ENCODE measurements around the gene NIT1.

The NIT1 gene, protein sequence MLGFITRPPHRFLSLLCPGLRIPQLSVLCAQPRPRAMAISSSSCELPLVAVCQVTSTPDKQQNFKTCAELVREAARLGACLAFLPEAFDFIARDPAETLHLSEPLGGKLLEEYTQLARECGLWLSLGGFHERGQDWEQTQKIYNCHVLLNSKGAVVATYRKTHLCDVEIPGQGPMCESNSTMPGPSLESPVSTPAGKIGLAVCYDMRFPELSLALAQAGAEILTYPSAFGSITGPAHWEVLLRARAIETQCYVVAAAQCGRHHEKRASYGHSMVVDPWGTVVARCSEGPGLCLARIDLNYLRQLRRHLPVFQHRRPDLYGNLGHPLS

DNA sequence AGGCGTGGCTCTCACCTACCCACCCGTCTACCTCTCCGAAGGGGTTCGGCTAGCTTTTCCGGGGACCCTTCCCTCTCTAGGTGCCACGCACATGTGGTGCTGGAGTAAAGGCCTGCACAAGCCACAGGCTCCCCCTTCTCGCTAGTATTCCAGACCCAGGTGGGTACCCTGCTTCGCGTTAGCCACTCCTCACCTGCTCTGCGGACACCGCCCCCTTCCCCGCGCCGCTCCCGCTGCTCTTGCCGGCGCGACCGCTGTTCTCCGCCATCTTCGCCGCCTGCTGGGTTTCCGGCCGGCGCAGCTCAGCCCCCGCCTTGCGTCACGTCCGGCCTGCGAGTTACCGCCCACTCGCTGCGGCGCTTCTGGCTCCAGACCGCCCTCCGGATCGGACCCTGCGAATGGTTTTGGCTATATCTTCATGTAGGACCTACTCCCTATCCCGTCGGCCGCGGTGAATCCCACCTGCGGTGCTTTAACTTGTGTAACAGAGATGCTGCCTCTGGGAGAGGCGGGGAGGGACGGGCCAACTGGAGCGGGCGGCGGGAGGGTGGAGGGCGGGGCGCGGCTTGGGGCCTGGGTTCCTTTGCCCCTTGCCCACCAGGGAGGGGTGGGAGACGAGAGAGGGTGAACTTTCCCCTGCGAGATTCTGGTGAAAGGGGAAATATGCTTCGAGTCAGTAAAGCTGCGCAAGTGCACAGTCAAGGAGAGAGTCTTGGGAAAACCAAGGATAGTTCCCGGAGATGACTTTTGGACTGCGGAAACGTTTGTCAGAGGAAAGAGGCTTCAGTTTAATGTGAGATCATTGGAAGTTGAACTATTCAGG, at the start of gene NIT1, which contains the start of gene PFDN2:
Gene NIT1, plus strand, starts transcription at position 347 of the 823 bp plus-strand sequence. Its CDS starts 72 bp downstream, at position 419.
Gene PFDN2, minus strand, starts transcription at position 279 of the 823 bp plus-strand sequence. Its CDS starts 11 bp downstream, at position 268.
- peak; percentile 79 to 82 for DNase-seq (ENCODE audit: low read depth in 2 of 2)

DNA sequence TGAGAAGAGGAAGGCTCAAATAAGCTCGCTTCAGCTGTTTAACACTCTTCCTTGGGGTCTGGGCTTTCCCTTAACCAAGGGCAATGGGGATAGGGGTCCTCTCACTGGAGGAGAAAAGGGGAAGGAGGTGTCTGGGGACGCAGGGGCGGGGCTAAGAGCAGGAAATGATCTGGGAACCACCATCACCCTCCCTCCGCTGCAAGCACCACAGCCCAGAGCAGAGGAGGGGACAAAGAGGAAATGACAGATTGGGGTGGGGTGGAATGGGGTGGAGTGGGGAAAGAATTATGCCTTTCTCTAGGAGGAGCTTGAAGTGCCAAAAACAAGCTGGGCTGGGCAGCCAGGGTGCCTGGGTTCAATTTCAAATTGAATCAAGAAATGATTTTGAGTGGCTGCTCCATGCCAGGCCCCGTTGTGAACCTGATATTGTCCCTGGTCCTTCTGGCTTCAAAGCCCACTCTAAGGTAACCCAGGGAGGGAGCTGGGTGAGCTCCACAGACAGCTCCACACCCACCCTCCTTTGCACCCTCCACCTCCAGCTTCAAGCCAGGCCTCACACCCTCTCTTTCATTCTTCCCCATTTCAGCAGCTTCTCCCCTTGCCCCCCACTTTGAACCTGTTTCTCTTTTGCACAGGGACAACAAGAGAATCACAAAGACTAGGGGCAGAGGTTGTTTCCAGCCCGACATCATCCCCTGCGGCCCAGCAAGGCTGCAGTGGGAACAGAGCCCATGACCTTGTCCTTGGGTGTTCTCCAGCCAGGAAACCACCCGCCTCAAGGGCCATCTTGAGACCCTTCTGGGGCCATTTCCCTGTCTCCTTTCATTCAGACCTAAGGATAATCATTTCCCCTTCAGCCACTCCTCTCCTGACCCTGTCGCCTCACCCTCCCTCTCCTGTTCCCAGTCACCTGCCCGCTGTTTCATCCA, 49.3 kb upstream of the NIT1 start:
- DNase-seq (ENCODE audit: low read depth in 2 of 2) = peak; percentile 55 to 79

DNA sequence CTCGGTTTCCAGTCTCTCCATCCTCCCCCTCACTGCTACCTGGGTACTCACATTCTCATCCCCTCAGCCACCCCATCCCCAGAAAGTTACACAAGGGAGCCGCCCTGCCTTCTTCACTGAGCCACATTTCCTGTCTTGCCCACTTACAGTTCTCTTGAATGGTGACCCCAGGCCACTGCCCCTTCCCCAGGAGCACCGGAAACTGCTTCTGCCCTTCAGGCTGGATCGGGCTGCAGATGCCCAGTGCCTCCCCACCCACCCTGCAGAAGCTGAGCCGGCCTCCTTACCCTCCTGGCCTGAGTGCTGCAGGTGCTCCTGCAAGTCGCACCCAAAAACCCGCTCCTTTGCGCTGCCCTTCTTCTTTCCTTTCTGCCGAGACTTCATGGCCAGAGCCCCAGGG, 48.7 kb upstream of the NIT1 start:
- no peak for DNase-seq (ENCODE audit: low read depth in 2 of 2)

DNA sequence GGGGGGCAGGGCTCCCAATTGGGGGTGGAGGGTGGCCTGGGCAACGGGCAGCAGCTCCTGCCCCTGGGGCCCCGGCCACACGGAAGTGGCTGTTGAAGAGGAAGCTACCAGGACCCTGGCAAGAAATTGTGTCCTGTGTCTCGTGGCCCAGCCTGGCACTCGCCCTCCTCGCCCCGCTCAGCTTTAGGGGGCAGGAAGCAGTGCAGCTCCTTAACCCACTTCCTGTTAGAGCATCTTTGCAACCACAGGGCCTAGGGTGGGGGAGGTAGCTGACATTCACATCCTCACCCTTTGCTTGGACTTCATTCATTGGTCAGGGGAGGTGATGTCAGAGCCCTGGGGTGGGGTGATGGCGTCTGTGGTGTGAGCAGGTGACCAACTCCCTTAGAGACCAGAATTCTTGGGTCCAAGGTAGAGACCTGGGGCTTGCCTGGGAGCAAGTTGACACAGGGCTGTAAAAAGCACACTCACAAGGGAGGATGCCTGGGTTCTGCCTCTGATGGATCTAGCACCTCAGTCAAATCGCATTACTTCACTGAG, 48.1 kb upstream of the NIT1 start, which contains the start of gene ARHGAP30:
Gene ARHGAP30, minus strand, starts transcription at position 161 of the 540 bp plus-strand sequence. CDS start 267 bp downstream, outside the sequence.
- DNase-seq (ENCODE audit: low read depth in 2 of 2) = peak; percentile 64 to 75

DNA sequence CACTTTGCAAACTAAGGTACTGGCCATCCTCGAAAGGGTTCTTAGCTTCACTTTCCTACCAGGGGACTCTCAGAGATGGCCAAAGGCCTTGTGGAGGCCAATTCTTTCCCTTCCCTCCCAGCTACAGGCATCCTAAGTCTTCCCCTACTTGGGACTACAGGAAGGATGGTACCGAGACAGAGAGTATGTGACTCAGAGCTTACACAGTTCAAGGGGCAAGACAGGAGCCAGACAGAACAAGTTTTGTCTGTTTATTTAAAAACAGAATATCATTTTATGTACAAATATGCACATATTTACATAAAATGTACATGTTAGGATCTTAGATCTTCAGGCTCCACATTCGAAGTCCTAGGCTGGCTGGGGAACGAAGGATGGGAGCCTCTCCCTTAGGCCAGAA, 47.1 kb upstream of the NIT1 start:
- DNase-seq (ENCODE audit: low read depth in 2 of 2) = no peak

DNA sequence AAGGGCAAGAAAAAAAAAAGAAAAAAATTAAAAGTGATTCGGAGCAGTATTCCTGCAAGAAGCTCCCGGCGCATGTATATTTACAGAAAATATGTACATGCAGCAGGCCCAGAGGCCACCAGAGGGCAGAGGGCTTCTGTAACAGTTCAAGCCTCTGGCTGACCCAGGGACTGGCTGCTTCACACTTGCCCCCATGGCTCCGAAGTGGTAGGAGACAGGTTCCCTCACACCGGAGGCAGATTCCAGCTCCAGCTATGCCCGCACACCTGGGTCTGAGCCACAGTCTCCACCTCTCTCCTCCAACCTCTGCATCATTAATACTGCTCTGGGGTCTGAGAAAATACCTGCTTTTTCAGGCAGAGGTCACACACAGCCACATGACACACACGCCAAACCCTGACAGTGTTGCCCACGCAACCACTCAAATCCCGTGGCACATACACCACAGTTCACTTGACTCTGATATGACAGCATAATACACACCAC, 46.0 kb upstream of the NIT1 start:
- no peak for DNase-seq (ENCODE audit: low read depth in 2 of 2)

DNA sequence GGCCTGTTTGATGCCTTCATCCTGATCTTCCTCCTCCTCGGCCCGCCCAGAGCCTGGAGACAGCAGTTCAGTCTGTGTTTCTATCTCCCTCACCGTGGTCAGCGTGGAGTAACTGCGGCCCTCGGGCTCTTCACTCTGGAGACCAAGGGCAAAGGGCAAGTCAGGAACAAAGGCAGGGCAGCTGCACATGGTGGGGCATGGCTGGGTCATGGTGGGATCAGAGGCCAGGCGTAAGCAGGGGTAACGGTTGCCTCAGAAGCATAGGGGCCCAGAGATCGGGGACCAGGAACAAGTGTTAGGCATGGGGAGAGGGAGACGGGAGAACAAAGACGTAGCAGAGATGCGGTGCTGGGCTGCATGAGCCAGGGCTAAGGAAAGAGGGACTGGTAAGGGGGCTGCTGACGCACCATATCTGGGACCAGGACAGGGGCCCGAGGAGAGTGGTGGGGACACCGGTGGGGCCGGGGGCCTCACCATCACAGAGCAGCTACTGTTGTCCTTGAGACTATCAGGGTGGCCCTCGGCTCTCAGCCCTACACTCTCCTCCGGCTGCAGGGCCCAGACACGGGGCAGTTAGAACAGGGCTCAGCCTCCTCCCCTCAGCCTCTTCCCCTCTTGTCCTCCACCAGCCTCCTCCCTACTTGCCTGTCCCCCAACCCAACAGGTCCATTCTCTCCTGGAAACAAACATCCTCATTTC, 45.0 kb upstream of the NIT1 start:
- no peak for DNase-seq (ENCODE audit: low read depth in 2 of 2)

DNA sequence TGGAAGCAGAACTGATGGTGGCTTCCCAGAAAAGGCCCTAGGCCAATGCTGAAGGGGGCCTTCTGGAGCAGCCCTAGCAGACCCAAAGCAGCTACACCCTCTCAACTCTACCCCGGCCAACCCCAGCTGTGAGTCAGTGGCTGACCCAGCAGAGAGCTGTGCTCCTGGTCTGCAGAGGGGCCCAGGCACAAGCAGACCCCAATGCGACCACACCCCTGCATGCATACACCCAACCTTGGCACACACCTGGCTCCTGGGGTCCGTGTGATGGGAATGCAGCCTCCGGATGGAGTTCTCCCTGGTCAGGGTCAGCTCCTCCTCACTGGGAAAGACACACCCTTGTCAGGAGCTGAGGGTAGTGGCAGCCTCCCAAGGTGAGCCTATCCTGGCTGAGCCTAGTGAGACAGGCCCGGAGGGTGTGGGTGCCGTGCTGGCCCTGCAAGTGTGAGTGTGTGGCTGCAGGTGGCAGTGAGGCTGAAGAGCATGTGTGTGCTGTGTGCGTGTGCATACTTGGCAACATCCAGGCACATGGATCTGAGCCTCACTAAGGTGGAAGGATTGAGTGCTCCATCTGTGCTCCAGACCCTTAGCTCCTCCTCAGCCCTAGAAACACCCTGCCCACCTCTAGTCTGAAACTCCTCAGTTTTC, 44.3 kb upstream of the NIT1 start:
- no peak for DNase-seq (ENCODE audit: low read depth in 2 of 2)

DNA sequence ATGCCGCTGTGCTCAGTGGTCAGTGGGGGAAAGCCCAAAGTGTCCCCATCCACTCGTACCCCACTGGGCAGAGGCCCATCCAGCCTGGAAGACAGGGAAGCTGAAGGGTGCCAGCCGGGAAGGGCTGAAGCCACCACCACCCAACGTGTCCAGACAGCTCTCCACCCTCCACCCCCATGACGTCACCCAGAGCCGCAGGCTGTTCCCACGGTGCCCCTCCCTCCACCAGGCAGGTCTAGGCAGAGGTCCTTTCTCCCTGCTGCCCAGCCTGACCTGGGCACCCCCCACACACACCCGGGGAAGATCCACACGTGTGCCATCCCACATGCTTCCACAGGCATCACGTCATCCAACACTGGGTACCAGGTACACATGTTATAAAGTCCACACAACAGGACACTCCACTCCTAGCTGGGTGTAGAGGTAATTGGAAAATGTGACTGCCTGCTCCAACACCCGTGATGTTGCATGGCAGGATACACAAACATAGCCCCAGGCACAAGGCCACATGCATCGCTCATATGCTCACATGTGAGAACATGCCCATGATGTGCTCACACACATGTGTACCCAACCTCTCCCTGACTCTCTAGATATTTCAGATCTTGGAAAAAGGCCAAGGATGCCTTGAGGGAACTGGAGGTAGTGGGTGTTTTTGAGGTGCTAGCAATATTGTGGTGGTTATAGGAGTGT, 43.1 kb upstream of the NIT1 start:
- DNase-seq (ENCODE audit: low read depth in 2 of 2) = no peak

DNA sequence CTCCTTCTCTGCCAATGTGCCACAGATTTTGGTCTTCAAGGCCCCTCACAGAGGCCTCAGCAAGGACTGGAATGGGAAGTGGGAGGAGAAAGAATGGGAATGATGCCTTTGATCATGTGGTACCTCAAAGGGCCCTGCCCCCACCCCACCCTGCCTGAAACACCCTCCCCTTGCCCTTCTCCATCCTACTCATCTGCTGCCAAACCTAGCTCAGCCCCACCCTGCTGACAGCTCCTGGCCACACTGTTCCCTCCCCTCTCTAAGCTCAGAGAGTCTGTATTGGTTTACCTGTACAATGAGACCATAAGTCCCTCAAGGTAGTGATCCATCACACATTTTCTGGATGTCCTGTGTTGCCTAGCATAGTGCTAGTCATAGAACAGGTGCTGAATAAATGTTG, 41.5 kb upstream of the NIT1 start:
- DNase-seq (ENCODE audit: low read depth in 2 of 2) = no peak

DNA sequence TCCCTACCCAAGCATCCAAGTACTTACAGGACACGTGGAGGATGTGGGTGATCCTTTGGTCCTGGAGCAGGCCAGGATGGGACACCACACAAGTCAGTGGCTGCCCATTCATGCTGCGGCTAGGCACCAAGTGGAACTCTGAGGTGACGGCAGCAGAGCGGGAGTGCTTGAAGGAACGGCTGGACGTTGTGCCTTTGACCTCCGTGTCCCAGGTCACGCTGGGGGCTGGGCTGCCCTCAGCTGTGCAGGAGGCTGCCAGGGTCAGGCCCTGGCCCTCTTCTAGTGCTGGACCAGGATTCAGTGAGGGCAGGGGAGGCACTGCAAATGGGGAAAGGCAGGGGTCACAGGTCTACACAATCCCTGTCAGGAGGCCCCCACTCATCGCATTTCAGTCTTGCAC, 40.5 kb upstream of the NIT1 start:
- DNase-seq (ENCODE audit: low read depth in 2 of 2) = no peak

DNA sequence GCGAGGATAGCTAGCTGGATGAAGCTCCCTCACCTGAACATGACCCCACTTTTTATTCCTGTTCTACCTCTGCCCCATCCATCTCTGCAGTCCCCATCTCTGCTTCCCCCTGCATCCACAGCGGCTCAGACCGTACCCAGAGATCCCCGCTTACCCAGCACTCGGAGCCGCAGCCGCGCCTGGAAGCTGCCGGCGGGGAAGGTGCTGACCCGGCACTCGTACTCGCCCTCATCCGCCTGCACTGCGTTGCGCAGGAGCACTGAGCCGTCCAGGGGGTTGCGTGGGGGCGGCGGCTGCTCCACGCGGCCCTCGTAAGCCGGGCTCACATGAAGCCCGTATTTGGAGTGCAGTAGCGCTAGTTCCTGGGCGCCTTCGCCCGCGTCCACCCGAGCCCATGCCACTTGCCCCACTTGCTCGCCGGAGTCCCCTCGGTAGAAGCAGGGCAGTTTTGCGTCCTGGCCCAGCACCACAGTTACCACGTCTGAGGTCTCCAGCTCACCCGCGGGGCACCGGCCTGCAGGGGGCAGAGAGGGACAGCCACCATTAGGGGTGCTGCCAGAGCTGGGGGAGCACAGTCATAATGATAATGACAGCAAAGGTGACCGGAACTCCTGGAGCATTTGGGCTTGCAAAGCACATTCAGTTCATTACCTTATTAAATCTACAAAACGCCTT, 38.3 kb upstream of the NIT1 start:
- no peak for DNase-seq (ENCODE audit: low read depth in 2 of 2)

DNA sequence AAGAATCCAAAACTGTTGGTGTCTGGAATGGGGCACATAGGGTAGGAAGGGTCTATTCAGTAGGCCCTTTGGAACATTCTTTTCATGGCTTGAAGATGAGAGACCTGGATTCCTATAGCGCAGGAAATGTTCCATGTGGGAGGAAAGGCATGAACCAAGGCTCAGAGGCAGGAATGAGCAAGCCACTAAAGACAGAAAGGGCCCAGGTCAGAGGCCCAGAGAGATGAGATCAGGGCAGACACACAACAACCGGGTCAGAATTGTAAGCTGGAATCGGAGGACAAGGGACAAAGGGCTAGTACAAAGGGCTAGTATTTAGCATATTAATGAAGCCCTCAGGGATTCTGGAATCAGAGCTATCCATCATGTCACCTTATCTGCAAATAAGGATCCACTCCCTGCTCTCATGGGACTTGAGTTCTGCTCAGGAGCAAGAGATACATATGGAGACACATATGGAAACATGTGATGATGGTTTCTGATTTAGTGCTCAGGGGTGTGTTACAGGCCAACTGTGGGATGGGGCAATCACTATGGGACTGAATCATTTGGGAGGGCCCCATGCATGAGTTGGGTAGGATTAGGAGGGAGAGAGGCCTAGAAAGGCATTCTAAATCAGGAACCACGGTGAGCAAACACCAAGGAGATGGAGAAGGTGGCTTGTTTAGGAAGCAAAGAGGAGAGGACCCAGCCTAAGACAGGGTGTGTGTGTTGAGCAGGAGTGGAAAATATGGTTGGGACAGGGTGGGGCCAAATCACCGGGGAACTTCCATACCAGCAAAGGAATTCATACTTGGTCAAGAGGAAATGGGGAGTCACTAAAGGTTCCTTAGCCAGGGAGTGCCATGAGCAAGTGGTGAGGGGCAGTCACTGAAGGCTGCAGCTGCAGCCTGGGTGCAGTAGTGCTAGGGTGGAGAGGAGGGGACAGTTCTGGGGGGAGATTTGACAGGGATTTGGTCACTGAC, 37.2 kb upstream of the NIT1 start:
- no peak for DNase-seq (ENCODE audit: low read depth in 2 of 2)

DNA sequence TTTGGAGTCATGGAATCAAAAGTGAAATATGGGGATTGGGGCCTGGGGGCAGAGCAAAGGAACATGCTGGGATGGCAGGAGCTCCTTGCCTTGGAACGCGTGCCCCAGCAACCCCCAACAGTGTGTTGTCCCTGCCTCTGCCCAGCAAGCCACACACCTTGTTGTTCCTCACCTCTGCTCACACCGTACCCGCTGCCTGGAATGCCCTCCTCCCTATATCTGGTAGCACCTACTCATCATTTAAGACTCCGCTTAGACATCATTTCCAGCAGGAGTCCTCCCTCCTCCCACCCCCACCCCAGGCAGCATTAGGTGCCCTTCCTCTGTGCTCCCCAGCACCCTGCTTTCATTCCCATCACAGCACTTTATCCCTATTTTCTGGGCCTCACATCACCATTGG, 36.4 kb upstream of the NIT1 start:
- DNase-seq (ENCODE audit: low read depth in 2 of 2) = no peak

DNA sequence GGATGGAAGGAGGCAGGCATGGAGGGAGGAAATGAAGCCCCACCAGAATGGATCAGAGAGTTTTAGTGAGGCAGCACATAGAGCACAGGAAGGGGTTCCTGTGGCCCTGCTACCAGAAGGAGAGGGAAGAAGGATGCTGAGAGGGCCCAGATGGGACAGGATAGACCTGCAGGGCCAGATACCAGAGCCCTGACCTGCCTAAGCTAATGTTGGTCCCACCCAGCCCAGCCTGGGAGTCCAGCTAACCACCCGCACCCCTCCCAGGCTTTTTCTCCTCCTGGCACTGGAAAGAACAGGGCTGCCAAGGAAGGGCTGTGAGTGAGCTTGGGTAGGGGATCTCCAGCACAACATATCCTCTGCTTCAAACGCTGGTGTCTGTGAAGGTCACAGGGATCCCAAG, 35.4 kb upstream of the NIT1 start:
- no peak for DNase-seq (ENCODE audit: low read depth in 2 of 2)

DNA sequence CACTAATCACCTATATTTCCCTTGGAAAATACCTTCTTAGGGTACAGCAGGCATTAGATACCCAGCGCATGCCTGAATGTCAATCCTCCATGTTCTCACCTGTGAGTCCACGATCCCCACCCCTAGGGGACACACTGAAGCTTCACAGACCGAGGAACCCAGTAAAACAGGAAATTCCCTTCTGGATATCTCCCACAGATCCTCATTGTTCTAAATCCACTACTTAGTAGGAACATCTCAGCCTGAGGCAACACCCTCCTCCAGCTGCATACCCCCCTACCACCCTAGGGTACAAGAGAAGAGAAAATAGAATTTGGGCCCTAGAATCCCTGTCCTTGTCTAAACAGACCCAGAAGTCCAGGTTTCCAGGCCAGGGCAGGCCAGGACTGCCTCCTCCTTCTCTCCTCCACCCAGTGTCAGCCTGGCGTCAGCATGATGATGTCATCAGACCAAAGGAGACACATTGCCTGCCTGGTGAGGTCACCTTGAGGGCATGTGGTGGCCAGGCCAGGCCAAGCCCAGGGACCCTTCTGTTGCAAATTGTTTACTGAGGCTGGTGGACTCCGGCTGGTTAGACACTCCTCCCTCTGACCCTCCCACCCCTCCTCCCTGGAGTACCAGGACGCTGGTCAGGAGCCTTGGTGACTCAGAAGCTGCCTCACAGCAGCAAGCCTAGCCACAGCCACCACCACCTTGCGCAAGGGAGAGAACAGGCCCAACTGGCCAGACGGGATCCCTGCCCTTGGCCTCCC, 34.7 kb upstream of the NIT1 start:
- DNase-seq (ENCODE audit: low read depth in 2 of 2) = no peak
